Kidney epithelial cell (primary cell): ENCODE results near the gene CSNK1G3. TPM values are rescaled to one million over a fixed set of nuclear protein-coding genes. Genes with fewer than 3 reads are reported as not detected.

Source experiments
- DNase-seq: peaks from one replicate; pipeline ENCODE4 v3.0.0-alpha.2; 2010; ENCODE audit warnings: low read depth
- H3K27me3 ChIP-seq: 2 replicates; pipeline ENCODE4 v1.6.0; 2011; ENCODE audit warnings: low read length; ENCODE audit not compliant: control insufficient read depth, insufficient read depth
- H3K36me3 ChIP-seq: 2 replicates; pipeline ENCODE4 v1.5.1; 2011; ENCODE audit warnings: low read length; ENCODE audit not compliant: control insufficient read depth, insufficient read depth
- H3K4me3 ChIP-seq: 2 replicates; pipeline ENCODE4 v1.5.1; 2011; ENCODE audit warnings: low read depth, mild to moderate bottlenecking, control low read depth, low read length
- total RNA-seq: library from RNA; depleted of rRNA; stranded (reverse); fragments of >200 nt; gene quantifications from 2 replicates; pipeline ENCODE4 v1.2.3, GENCODE V29; 2015
- TF ChIP-seq, protein P1 (sequence below): IDR thresholded peaks from 2 replicates; pipeline ENCODE4 v1.5.1; 2011; ENCODE audit warnings: mild to moderate bottlenecking, moderate library complexity, low read length, control low read depth, inconsistent platforms; ENCODE audit not compliant: insufficient read depth, poor library complexity, severe bottlenecking

CSNK1G3 gene
- total RNA-seq, 1 donor from 2014 or later: 65.9 TPM

DNA sequence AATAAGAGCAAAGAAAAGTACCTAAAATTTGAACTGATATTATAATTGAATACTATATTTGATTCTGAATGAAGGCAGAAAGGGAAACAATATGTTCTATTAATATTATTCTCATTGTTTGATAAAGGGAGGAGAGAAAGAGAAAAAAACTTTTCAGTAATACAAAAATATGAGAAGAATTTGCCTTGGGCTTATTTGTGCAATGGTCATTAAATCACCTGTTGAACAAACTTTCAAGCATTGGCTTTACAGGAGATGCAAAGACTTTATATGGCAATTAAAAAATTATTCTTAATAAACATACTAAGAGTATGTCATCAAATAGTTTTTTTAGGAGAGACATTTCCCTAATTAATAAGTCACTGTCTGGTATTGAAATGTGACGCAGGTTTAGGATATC is 85.0 kb downstream of the CSNK1G3 start:
- Histone ChIP-seq H3K27me3 (no peaks in the 10 kb centered on the region), H3K4me3 (no peak overlapping the region), H3K36me3 (no peaks in the 10 kb centered on the region)
- TF ChIP-seq, protein P1, sequence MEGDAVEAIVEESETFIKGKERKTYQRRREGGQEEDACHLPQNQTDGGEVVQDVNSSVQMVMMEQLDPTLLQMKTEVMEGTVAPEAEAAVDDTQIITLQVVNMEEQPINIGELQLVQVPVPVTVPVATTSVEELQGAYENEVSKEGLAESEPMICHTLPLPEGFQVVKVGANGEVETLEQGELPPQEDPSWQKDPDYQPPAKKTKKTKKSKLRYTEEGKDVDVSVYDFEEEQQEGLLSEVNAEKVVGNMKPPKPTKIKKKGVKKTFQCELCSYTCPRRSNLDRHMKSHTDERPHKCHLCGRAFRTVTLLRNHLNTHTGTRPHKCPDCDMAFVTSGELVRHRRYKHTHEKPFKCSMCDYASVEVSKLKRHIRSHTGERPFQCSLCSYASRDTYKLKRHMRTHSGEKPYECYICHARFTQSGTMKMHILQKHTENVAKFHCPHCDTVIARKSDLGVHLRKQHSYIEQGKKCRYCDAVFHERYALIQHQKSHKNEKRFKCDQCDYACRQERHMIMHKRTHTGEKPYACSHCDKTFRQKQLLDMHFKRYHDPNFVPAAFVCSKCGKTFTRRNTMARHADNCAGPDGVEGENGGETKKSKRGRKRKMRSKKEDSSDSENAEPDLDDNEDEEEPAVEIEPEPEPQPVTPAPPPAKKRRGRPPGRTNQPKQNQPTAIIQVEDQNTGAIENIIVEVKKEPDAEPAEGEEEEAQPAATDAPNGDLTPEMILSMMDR: no peak
- DNase-seq: no peak

DNA sequence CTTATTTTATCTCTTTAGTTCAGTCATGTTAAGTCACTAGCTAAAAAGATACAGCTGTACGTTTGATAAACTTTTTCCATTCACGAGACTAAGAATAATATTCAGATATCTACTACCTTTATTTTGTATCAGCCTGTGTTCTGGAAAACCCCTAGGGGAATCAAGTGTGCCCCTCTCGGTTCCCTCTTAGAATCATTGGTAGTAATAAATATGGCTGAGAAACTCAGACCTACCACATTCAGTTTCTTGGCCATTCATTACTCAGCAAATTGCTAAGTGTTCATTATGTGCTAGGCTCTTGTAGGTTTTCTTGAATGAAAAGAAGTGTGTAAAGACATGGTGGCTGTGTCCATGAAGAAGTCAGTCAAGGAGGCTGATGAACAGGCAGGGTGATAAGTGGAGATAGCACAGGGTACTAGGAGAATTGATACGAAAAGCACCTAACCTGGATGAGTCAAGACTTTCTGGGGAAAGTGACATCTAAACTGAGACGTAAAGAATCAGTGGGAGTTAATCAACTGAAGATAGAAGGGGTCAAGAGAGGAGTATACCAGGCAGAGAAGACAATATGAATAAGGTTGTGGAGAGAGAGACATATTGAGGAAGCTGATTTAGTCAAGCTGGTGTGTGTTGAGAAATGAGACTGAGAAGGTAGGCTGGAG is 86.2 kb downstream of the CSNK1G3 start:
- TF ChIP-seq, protein P1: no peak
- Histone ChIP-seq H3K27me3 (no peaks in the 10 kb centered on the region), H3K36me3 (no peaks in the 10 kb centered on the region), H3K4me3 (no peak overlapping the region)
- DNase-seq: no peak

- TF ChIP-seq, protein P1: no peak
- DNase-seq: no peak
- H3K36me3 ChIP-seq: no peaks in the 10 kb centered on the region
- no peaks in the 10 kb centered on the region for H3K27me3 ChIP-seq
- H3K4me3 ChIP-seq: no peak overlapping the region
Observed at GRCh38 chr5:123599171-123599570, 87.2 kb downstream of the CSNK1G3 start.

GRCh38 chr5:123601610-123602009 is 89.6 kb downstream of the CSNK1G3 start:
- TF ChIP-seq, protein P1: no peak
- no peaks in the 10 kb centered on the region for H3K36me3 ChIP-seq

DNA sequence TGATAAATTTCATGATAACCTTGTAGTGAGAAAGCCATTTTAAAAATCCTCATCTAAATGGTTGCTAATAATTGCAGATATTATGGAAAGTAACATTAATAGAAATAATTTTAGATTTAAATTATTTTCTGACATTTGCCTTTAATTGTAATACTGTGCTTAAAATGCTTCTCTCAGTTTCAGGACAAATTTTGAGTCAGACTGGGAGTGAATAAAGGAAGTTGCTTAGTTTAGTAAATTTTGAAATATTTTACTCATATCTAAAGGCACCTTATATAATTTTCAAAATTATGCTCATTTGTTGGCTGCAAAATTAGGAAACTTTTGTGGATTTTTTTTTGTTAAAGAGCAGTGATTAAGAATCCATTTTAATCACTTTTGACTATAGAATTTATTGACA is 93.8 kb downstream of the CSNK1G3 start:
- TF ChIP-seq, protein P1: no peak
- Histone ChIP-seq H3K27me3 (no peaks in the 10 kb centered on the region), H3K36me3 (no peaks in the 10 kb centered on the region), H3K4me3 (no peak overlapping the region)
- no peak for DNase-seq

More at GRCh38 chr5:123601610-123602009, 89.6 kb downstream of the CSNK1G3 start:
- Histone ChIP-seq H3K27me3 (no peaks in the 10 kb centered on the region), H3K4me3 (no peak overlapping the region)
- no peak for DNase-seq

GRCh38 chr5:123610209-123610608 is 98.2 kb downstream of the CSNK1G3 start:
- DNase-seq: no peak
- no peaks in the 10 kb centered on the region for H3K27me3 ChIP-seq
- TF ChIP-seq, protein P1: no peak
- no peaks in the 10 kb centered on the region for H3K36me3 ChIP-seq
- no peak overlapping the region for H3K4me3 ChIP-seq
